Activated CD4-positive, alpha-beta T cell treated with anti-CD3 and anti-CD28 coated beads, Interleukin-2, amount 50 U/mL, for 16 hours (primary cell): ENCODE results near the gene SLC39A3.

ENCODE experiments used
- DNase-seq: peaks from one replicate; pipeline ENCODE4 v3.0.0-alpha.2; 2020

SLC39A3 gene, protein sequence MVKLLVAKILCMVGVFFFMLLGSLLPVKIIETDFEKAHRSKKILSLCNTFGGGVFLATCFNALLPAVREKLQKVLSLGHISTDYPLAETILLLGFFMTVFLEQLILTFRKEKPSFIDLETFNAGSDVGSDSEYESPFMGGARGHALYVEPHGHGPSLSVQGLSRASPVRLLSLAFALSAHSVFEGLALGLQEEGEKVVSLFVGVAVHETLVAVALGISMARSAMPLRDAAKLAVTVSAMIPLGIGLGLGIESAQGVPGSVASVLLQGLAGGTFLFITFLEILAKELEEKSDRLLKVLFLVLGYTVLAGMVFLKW

DNA sequence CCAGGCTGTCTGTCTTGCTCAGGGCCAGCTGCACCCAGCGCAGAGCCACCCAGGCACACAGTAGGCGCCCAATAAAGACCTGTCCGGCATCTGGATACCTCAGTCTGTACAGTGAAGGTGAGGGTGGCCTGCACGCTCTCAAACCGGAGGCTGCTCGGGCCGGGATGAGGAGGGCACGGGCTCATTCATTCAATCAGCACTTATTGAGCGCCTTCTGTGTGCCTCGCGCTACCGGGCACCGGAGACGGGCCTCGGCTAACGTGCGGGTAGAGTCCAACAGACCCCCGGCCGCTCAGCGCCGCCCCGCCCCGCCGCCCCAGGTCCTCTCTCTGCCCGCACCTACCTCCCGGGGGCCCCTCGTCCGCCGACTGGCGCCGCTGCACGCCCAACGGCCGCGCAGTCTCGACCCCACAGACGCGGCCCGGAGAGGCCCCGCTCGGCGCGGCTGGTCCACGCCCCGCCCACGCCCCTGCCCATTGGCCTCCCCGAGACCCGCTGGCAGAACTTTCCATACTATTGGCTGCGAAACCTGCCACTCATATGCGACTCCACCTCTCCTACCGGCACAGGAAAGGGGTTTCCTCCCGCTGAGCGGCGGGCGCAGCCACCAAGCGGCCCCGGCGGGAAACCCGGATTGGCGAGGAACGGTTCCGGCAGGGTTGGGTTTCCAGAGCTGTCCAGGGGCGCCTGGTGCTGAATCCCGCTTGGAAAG lies at the start of gene SLC39A3:
Gene SLC39A3, minus strand, starts transcription at position 416 of the 712 bp plus-strand sequence. CDS start 2,760 bp downstream, outside the sequence.
- DNase-seq: peak; percentile 99

DNA sequence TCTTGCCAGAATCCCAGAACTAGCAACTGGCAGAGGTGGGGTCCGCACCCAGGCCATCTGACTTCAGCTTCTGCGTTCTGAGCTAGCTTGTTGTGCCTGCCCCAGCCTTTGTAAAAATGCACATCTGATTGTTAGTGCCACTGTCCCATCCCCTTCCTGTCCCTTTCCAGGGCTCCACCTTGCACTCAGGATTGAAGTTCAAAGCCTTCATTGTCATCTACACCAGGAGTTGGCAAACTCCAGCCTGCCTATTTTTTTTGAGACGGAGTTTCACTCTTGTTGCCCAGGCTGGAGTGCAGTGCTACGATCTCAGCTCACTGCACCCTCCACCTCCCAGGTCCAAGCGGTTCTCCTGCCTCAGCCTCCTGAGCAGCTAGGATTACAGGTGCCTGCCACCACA lies 48.4 kb upstream of the SLC39A3 start:
- no peak for DNase-seq

GRCh38 chr19:2787115-2787514 lies 47.3 kb upstream of the SLC39A3 start:
- no peak for DNase-seq

GRCh38 chr19:2785244-2785997 lies 45.6 kb upstream of the SLC39A3 start, which contains the start of gene THOP1:
Gene THOP1, plus strand, starts transcription at chr19:2785503. Its CDS starts 160 bp downstream, at chr19:2785663.
- peak; percentile 99 for DNase-seq

- DNase-seq: no peak
These were observed 43.9 kb upstream of the SLC39A3 start for GRCh38 chr19:2783781-2784145.

- DNase-seq: peak; percentile 99
These were observed 43.3 kb upstream of the SLC39A3 start, which contains the start of gene SGTA for GRCh38 chr19:2782936-2783780. Gene SGTA, minus strand, starts transcription at chr19:2783273. Its CDS starts 14,205 bp downstream, at chr19:2769068.

- no peak for DNase-seq
These were observed 42.6 kb upstream of the SLC39A3 start for GRCh38 chr19:2782329-2782935.

GRCh38 chr19:2780284-2780683 lies 40.5 kb upstream of the SLC39A3 start:
- no peak for DNase-seq

- DNase-seq: no peak
These were observed 39.4 kb upstream of the SLC39A3 start for GRCh38 chr19:2779121-2779740.

DNA sequence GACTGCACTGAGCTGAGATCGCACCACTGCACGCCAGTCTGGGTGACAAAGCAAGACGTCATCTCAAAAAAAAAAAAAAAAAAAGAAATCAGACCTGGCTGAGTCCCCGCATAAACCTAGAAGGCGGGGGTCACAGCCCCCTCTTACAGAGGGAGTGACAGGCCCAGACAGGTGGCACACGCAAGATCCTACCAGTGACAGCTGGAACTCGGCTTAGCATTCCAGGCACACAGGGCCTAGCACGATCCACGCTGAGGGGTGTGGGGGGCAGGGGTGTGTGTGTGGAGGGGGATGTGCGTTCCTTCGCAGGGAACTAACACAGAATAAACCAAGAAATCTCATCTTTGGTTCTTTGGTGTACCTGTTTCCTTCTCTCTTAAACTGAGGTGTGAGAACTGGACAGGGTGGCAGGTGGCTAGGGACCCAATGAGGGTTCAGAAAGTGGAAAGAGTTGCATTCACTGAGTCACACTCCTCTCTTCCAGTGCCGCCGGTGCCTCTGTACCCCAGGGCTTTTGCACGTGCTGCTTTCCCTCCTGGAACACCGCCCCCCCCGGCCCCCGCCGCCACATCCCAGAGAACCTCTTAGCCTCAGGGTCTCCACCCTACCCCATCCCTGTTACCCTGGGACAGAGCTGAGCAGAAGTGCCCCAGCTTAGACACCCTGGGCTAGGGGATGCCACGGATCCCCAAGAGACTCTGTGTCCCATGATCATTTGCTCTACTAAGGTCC lies 38.3 kb upstream of the SLC39A3 start:
- DNase-seq: no peak

- peak; percentile 77 for DNase-seq
These were observed 36.0 kb upstream of the SLC39A3 start for GRCh38 chr19:2775556-2776430.

DNA sequence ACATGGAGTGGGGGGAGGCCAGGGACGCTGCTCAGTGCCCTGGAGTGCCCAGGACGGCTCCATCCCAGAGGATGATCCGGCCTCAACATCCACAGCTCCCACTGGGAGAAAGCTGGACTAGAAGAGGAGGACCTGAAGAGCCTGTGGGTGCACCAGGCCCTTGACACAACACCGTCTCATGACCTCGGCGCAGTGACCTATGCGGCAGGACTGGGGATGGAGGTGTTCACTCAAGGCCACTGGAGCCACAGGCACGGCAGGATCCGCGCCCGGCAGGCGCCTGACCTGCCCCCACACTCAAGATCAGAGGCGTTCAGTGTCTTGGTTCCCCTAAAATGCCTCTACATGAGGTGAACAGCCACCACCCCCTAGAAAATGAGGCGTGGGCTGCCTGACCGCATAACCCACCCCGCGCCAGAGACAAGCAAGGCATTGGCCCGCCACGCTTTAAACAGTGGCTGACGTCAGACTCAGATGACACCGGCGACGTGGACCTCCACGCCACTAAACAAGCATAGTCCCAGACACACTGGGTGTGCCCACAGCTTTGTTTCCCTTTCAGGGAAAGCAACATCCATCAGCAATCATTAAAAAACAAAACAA lies 35.2 kb upstream of the SLC39A3 start:
- no peak for DNase-seq

DNA sequence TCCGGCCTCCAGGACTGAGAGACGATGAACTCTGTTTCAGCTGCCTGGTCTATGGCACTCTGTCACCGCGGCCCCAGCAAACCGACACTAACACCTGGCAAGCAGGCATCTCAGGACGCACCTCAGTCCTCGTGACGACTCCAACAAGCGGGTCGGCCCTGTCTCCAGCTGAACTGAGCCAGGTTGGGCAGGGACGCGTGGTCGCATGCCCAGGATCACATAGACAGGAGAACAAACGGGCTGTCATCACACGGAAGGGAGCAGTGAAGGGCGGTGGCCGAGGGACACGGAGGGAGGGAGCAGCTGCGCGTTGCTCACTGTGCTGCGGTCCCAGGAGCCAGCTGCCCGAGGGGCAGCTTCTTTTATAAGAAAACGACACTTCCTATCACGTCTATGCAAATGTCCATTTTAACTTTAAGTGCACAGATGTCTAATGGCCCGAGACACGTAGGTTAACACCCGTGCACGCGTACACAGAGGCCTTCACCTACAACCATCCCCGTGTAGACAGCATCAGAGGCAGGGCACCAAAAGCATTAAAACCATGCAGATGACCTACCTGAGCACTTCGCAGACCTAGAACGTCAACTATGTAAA lies 34.4 kb upstream of the SLC39A3 start:
- DNase-seq: no peak

- no peak for DNase-seq
These were observed 32.2 kb upstream of the SLC39A3 start for GRCh38 chr19:2771786-2772674.

DNA sequence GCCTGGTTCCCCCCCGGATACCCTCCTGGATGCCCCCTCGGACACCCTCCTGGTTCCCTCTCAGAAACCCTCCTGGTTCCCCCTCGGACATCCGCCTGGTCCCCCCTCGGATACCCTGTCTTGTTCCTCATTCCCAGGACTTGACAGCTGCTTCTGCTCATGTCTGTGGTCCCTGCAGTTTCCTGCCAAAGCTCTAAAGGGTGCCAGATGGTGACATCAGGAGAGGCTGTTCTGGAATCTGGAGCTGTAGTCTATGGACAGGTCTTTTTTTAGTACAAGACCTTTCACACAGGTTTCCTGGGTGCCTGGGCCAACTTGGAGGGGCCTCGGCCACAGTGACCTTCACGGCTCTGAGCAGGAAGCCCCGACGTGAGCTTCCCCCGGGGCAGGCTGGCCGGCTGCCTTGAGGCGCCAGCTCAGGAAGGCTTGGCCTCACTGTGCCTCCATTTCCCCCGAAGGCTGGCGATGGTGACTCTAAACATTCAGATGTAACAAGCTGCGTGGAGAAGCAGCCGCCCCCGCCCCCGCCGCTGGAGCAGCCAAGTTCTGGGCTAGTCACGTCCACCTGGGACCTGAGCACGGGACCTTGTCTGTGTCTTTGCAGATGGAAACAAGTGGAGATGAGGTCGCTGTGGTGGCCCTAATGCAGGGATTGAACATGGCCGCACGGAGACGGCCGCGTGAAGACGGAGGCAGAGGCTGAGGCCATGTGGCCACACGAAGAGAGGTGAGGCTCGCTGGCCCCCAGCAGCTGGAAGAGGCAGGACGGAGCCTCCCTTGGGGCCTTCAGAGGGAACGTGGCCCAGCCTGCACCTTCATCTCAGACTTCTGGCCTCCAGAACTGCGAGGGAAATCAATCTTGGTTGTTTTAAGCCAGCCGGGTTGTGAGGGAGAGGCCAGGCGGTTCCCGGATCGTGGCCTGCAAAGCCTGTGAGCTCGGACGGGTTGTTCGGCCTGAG lies 30.5 kb upstream of the SLC39A3 start:
- no peak for DNase-seq

DNA sequence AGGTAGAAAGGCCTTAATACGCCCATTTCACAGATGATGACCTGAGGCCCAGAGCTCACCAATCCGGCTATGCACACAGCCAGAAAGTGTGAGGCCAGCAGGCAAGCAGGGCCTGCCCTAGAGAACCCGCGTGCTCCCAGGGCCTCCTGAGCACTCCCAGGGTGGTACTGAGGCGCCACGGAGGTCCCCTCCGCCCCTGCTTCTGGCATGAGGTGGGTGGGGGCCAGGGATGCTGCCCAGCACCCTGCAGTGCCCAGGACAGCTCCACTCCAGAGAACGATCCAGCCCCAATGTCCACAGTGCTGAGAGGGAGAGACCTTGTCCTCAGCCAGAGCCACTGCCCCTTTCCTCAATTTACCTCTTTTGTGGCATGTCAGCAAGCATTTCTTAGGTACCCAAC lies 29.4 kb upstream of the SLC39A3 start:
- no peak for DNase-seq
